HG02571 (cell line): Measurements from ENCODE around the gene UGT1A3.

Source experiments
- ATAC-seq: cut with Tn5 transposase; IDR thresholded peaks from one replicate; pipeline ENCODE4 v1.9.1; 2021; ENCODE audit warnings: mild to moderate bottlenecking, moderate library complexity; ENCODE audit not compliant: unreplicated experiment

The UGT1A3 gene

DNA sequence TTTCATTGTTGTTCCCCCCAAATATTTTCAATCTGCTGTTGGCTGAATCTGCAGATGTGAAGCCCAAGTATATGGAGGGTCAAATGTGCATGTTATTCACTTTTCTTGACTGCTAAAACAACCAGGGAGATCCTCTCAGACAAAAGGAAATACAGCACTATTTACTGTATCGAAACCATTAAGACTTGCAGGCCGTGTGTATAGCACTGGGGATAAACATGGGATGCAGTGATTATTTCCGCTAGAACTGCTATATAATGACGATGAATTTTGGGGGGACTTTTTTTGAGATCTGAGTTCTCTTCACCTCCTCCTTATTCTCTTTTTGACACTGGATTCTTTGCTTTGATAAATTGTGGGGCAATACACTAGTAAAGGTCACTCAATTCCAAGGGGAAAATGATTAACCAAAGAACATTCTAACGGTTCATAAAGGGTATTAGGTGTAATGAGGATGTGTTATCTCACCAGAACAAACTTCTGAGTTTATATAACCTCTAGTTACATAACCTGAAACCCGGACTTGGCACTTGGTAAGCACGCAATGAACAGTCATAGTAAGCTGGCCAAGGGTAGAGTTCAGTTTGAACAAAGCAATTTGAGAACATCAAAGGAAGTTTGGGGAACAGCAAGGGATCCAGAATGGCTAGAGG is 27.7 kb downstream of the UGT1A3 start:
- ATAC-seq, result no peak

DNA sequence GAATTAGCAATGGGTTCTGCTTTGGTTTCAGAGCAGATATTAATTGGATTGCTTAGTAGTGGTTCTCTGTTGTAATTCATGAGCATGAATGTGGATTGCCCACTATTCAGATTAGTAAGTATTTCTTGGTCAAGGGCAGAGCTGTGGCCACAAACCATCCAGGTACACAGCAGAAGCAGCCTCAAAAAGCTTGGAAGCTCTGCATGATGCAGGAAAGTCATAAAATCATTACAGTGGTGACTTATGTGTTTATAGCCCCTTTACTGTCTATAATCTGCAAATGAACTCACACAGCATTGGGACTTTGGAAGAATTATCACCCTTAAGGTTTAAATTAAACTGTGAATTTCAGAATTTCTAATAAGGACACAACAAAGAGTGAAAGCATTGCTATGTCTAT is 29.3 kb downstream of the UGT1A3 start:
- no peak for ATAC-seq

DNA sequence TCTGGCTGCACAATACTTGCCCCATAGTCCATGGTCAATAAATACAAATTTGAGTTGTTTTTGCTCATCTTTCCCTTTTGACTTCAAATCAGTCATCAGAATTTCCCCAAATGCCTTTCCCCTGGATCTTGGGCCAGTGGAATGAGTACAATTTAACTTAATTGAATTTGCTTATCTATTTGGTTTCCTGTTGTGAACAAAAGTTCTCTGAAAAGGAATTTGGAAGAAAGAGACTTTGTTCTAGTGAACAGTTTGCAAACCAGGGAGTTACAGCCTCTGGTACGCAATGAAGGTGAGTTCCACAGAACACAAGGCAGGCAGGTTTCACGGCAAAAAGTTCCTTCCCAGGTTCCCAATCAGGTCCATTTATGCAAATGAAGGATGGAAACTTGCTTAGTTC is 30.0 kb downstream of the UGT1A3 start:
- ATAC-seq, result no peak

DNA sequence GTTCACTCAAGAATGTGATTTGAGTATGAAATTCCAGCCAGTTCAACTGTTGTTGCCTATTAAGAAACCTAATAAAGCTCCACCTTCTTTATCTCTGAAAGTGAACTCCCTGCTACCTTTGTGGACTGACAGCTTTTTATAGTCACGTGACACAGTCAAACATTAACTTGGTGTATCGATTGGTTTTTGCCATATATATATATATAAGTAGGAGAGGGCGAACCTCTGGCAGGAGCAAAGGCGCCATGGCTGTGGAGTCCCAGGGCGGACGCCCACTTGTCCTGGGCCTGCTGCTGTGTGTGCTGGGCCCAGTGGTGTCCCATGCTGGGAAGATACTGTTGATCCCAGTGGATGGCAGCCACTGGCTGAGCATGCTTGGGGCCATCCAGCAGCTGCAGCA is 31.2 kb downstream of the UGT1A3 start, which contains the start of gene UGT1A1:
Gene UGT1A1 (plus strand): TSS at position 228 of the 400 bp plus-strand sequence. CDS start 18 bp downstream, at position 246.
- ATAC-seq, result no peak

DNA sequence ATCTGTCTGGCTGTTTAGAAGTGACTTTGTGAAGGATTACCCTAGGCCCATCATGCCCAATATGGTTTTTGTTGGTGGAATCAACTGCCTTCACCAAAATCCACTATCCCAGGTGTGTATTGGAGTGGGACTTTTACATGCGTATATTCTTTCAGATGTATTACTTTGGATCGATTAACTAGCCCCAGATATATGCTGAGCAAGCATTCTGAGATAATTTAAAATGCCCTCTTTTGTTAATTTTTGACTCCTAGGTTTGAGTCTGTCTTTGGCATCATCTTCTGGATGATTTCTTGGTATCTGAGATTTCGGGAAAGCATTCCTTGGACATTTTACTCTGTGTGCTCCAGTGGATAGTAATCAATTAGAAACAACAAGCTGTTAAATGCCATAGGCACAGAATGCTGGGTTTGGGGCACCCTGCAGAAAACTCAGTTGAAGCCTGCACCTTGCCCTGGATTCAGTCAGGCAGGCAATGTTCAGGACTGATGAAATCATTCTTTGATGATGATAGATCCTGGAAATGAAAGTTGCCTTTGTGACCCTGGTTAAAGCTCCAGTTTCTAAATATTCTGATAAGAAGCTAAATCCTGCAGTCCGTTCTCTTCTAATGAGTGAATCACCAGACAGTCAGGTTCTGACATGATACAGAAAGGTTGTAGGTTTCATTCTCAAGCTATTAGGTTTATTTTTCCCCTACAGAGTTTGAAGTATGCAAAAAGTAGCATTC is 32.4 kb downstream of the UGT1A3 start:
- ATAC-seq, result no peak

DNA sequence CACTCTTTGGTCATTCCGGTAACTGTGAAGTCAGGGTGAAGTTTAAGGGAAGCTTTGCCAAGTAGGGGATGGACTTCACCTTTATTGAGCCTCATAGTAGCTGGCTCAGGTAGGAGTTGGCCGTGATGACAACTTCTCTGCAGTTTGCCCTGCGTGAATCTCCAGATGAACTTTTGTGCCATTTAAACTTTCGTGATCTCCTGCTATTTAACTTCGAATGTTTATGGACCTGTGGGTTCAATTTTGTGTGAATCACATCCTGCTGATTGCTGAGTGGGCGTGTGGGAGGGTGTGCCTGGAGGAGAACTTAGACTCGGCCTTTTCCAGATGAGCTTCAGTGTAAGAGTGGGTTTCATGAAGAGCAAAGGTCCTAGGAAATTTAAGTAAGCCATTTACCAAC is 35.4 kb downstream of the UGT1A3 start:
- ATAC-seq, result no peak

DNA sequence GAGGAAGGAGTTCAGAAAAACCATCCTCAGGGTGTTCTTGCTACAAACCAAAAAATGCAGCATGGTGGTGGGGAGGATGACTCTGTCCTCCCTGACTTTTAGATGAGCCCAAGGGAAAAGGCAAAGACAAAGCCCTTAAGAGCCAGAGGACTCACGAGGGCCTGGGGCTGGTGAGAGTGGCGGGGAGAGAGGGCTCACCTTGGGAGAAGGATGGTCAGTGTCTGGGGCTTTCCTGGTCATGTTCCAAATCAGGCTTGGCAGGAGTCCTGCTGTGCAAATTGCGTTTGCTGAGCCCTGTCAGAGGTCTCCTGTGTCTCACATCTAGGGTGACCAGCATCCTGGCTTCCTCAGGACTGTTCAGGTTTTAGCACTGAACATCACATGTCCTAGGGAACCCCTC is 35.9 kb downstream of the UGT1A3 start:
- no peak for ATAC-seq

DNA sequence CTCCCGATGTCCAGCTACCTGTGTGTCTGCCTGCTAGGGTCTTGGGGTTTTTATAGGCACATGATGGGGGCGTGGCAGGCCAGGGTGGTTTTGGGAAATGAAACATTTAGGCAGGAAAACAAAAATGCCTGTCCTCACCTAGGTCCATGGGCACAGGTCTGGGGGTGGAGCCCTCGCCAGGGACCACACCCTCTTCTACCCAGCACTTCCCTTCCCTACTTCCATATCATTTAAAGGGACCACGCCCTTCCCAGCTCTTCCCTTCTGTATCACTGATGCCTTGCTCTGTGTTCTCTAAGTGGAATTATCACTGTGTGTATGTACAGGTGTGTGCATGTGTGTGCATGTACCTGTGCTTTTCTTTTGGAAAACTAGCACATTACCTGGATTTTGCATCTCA is 37.6 kb downstream of the UGT1A3 start:
- no peak for ATAC-seq

DNA sequence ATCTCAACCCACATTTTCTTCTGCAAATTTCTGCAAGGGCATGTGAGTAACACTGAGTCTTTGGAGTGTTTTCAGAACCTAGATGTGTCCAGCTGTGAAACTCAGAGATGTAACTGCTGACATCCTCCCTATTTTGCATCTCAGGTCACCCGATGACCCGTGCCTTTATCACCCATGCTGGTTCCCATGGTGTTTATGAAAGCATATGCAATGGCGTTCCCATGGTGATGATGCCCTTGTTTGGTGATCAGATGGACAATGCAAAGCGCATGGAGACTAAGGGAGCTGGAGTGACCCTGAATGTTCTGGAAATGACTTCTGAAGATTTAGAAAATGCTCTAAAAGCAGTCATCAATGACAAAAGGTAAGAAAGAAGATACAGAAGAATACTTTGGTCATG is 39.2 kb downstream of the UGT1A3 start:
- no peak for ATAC-seq

DNA sequence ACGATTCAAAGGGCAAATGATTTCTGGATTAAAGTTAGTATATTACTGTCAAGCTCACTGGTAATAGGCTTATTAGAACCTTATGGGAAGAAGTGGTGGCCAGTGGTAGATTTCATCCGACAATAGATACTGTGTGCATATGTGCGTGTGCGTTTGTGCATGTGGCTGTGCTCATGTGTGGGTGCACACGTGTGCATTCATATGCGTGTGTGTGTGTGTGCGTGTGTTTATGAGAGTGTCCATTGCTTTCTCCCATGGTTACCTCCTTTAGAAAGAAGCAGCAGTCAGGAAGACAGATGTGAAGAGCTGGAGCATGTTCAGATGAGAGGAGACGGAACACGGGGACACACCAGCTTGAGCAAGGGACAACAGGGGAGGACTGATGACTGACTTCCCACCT is 40.4 kb downstream of the UGT1A3 start:
- no peak for ATAC-seq

DNA sequence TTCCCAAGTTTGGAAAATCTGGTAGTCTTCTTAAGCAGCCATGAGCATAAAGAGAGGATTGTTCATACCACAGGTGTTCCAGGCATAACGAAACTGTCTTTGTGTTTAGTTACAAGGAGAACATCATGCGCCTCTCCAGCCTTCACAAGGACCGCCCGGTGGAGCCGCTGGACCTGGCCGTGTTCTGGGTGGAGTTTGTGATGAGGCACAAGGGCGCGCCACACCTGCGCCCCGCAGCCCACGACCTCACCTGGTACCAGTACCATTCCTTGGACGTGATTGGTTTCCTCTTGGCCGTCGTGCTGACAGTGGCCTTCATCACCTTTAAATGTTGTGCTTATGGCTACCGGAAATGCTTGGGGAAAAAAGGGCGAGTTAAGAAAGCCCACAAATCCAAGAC is 43.3 kb downstream of the UGT1A3 start:
- ATAC-seq, result no peak

DNA sequence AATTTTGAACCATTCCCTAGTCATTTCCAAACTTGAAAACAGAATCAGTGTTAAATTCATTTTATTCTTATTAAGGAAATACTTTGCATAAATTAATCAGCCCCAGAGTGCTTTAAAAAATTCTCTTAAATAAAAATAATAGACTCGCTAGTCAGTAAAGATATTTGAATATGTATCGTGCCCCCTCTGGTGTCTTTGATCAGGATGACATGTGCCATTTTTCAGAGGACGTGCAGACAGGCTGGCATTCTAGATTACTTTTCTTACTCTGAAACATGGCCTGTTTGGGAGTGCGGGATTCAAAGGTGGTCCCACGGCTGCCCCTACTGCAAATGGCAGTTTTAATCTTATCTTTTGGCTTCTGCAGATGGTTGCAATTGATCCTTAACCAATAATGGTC is 43.7 kb downstream of the UGT1A3 start:
- ATAC-seq, result no peak

DNA sequence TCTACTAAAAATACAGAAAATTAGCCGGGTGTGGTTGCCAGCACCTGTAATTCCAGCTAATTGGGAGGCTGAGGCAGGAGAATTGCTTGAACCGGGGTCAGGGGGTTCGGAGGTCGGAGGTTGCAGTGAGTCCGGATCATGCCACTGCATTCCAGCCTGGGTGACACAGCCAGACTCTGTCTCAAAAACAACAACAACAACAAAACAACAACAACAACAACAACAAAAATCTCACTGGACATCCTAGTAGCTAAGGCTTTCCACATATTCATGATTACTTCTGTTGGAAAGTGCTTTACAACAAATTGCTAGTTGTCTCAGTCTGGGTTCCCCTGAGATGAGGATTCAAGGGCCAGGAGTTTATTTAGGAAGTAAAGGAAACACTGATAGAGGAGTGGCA is 45.0 kb downstream of the UGT1A3 start:
- no peak for ATAC-seq

DNA sequence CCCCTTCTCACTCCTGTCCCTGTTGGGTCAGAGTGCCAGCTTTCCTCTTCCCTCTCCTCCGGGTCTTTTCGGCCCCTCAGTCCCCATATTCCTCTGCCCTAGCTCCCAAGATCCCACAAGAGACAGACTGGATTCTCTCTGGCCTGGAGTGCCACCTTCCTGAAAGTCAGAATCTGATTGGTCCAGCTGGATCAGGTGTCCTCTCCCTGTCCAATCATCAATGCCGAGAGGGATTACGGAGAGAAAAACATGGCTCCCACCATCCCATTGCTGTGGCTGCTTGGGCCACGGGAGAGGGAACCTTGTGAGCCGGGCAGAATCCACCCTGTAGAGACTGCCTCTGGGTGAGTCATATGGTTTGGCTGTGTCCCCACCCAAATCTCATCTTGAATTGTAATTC is 46.6 kb downstream of the UGT1A3 start:
- ATAC-seq, result no peak

DNA sequence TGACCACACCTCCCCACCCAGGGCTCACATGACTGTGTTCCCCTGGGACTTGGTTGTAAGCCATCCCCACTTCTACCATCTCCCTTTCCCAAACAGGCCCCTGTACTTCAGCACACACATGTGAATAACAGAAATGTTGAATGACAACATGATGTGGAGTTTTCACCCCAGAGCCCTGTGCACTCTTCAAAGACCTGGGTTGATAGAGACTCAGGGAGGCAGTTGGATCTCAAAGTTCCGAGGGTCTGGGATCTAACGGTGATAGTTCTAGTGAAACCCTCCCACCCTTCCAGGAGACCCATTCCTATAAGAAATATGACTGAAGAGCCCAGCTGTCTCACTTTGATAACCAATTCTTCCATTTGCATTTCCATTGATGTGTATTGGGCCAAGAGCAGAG is 49.2 kb downstream of the UGT1A3 start, which contains the start of gene MROH2A:
Gene MROH2A (plus strand): TSS at position 301 of the 400 bp plus-strand sequence. CDS start 1,029 bp downstream, outside the sequence.
- no peak for ATAC-seq

DNA sequence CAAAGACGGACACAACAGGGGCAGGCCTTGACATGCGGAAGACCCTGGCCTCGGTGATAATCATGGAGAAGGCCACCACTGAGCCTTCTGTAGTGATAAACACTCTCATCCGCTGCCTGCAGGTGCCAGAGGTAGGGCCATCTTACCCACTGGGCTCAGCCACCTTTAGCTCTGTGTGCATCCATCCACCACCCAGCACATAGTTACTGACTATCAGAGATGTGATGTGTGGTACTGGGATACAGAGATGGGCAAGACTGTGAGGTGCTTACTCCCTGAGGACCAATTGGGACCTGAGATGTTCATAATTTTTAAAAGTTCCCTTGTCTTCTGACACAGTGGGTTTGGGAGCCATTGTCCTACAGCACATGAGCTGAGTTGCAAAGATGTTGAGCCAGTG is 50.9 kb downstream of the UGT1A3 start:
- no peak for ATAC-seq

DNA sequence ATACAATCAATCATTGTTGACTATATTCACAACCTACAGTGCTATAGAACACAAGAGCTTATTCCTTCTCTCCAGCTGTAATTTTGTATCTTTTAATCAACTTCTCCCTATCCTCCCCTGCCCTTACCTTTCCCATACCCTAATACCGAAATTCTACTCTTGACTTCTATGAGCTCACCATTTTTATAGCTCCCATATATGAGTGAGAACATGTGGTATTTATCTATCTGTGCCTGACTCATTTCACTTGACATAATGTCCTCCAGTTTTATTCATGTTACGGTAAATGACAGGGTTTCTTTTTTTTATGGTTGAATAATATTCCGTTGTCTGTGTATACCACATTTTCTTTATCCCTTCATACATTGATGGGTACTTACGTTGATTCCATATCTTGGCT is 51.9 kb downstream of the UGT1A3 start:
- ATAC-seq, result no peak

DNA sequence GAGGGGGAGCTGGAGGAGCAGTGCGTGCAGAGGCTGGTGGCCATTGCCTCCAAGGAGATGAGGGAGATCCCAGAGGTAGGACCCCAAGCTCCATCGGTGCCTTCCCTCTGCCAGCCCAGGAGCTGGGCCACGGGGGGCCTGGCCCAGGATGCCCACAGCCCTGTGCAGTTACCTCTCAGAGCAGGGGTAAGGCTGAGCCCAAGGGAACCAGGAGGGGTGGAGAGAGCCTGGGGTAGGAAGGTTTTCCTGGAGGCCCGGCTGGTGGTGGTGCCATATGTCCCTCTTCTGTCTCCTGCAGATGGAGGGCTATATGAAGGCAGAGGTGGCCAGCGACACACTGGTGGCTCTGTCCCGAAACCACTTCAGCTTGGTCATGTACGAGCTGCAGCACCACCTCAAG is 60.7 kb downstream of the UGT1A3 start:
- ATAC-seq, result no peak

DNA sequence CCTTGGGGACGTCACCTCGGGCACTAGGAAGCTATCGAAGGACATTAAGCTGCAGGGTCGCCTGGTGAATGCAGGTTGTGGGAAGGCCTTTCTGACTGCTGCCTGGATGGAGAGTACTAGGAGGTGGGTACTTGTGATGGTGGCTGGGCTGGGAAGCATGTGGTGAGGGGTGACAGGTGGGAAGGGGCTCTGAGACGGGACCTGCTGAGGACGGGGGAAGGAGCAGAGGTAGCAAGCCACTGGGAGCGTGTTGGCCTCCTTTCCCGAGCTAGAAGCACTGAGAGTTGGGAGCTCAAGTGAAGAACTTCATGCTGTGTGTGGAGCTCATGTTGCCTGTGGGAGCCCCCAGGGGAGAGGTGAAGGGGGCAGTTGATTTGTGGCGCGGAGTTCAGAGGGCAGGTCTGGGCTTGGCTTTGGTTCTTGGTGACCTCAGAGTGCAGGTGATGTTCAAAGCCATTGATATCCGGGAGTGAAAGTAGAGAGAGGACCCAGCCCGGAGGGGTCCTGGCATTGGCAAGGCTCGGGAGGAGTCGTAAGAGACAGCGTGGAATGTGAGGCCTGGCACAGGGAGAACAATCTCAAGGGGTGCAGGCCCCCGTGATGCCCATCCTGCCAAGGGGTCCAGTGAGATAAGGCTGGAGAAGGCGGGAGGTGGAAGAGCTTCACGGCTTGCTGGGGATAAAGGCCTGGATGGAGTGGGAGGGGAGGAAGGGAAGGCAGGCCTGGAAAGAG is 62.5 kb downstream of the UGT1A3 start:
- ATAC-seq, result no peak

DNA sequence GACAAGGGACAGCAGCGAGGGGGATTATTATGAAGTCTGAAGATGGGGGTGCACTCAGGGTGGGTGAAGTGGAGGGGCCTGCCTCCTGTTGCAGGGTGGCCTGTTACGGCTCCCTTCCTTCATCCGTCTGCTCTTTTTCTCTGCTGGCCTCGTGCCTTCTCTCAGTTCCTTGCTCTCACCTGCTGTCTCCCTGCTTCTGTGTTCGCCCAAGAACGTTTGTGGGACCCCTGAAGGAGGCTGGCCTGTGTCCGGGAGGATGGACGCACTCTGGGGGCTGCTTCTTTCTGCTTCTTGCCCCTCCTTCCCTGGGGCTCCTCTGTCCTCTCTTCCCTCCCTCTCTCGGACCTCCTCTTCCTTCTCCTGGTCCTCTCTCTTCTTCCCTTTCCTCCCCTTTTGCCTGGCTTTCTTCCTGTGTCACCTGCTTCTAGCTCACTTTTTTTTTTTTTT is 63.1 kb downstream of the UGT1A3 start:
- ATAC-seq, result no peak

DNA sequence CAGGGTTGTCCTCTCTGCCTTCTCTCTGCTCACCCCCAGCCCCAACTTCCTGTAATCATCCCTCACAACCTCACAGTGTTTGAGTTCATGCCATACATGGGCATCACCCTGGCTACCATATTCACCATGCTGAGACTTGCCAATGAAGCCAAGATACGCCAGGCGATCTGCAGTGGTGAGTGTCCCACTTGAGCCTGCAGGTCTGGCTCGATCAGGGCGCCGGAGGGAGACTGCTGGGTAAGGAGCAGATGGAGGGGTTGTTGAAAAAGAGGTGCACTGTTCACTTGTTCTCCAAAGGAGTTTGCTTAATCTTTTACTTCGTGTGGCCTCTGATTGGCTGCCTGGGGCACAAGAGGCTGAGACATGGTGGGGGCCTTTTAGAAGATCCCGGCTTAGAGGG is 63.9 kb downstream of the UGT1A3 start:
- ATAC-seq, result no peak
